ENCODE measurements around the gene FAM174C. TPM values are rescaled to one million over a fixed set of nuclear protein-coding genes. Genes with fewer than 3 reads are reported as not detected.

The FAM174C gene
- total RNA-seq, 1 experiment from 2014 or later, result 110 TPM

DNA sequence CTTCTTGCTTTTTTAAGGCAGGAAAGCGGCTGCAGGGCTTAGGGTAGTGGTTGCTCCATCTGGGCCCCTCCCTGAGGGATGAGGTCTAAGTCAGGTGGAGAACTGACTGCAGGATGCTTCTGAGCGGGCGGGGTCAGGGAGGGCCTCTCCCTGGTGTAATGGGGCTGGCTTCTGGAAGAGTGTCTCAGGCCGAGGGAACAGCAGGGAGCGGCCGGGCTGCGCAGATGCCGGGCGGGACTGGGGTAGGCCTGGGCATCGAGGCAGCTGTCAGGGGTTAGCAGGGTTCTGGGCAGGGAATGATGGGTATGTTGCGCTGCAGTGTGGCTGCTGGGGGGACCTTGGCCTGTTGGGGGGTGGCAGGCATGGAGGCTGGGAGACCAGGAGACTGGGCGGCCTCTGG lies 2.7 kb downstream of the FAM174C start:
- no peaks in the 10 kb centered on the region for H3F3A ChIP-seq (ENCODE audit: low read length, unreplicated experiment)
- DNase-seq (no peak), ATAC-seq (no peak)
- no peak overlapping the region for H3K27ac ChIP-seq (ENCODE audit: low read length)
- no peaks in the 10 kb centered on the region for H3K9me3 ChIP-seq (ENCODE audit: low read length)
- H3K4me1 ChIP-seq (ENCODE audit: insufficient read depth, low read length), result peaks cover 29% of the 10 kb centered on the region
- peaks cover 38% of the 10 kb centered on the region for H3K79me2 ChIP-seq (ENCODE audit: low read length)
- no peak overlapping the region for H3K9ac ChIP-seq (ENCODE audit: low read length)
- intact Hi-C loops (cut with micrococcal nuclease), result loop anchor here (10.0 kb wide), 1 partner anchor 77 kb away; a partner anchor contains a TSS
- peaks cover 6% of the 10 kb centered on the region; the same call in 1 of the 2 replicates for H3K36me3 ChIP-seq (ENCODE audit: low read depth, low read length)
- CTCF ChIA-PET, result interaction anchor here (0.5 kb wide), 1 partner anchor 116 kb away, joined by 4 read pairs; no protein-coding TSS in a partner anchor
- TF ChIP-seq, protein P1, sequence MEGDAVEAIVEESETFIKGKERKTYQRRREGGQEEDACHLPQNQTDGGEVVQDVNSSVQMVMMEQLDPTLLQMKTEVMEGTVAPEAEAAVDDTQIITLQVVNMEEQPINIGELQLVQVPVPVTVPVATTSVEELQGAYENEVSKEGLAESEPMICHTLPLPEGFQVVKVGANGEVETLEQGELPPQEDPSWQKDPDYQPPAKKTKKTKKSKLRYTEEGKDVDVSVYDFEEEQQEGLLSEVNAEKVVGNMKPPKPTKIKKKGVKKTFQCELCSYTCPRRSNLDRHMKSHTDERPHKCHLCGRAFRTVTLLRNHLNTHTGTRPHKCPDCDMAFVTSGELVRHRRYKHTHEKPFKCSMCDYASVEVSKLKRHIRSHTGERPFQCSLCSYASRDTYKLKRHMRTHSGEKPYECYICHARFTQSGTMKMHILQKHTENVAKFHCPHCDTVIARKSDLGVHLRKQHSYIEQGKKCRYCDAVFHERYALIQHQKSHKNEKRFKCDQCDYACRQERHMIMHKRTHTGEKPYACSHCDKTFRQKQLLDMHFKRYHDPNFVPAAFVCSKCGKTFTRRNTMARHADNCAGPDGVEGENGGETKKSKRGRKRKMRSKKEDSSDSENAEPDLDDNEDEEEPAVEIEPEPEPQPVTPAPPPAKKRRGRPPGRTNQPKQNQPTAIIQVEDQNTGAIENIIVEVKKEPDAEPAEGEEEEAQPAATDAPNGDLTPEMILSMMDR (conservative IDR thresholded peaks at IDR 0.05; ENCODE audit: low read depth, low read length), result no peak
- TF ChIP-seq EZH2phosphoT487 (IDR thresholded peaks at IDR 0.05; ENCODE audit: borderline replicate concordance, low read length) (no peak), EZH2 (IDR thresholded peaks at IDR 0.05; ENCODE audit: low read length, unreplicated experiment) (no peak)
- no peak overlapping the region for H2AFZ ChIP-seq (ENCODE audit: low read length)
- no peak overlapping the region for H3K4me2 ChIP-seq (ENCODE audit: low read length)
- no peaks in the 10 kb centered on the region for H4K20me1 ChIP-seq (ENCODE audit: low read length)
- BruUV-seq (replicated peaks), result no TSS peak
- POLR2A ChIA-PET (ENCODE audit: unreplicated experiment), result no interaction called here
- no peaks in the 10 kb centered on the region for H3K27me3 ChIP-seq (ENCODE audit: low read length)
- H3K4me3 ChIP-seq (ENCODE audit: low read length), result no peak overlapping the region
- H3K9me2 ChIP-seq (replicated peaks; ENCODE audit: low read length), result no peaks in the 10 kb centered on the region

DNA sequence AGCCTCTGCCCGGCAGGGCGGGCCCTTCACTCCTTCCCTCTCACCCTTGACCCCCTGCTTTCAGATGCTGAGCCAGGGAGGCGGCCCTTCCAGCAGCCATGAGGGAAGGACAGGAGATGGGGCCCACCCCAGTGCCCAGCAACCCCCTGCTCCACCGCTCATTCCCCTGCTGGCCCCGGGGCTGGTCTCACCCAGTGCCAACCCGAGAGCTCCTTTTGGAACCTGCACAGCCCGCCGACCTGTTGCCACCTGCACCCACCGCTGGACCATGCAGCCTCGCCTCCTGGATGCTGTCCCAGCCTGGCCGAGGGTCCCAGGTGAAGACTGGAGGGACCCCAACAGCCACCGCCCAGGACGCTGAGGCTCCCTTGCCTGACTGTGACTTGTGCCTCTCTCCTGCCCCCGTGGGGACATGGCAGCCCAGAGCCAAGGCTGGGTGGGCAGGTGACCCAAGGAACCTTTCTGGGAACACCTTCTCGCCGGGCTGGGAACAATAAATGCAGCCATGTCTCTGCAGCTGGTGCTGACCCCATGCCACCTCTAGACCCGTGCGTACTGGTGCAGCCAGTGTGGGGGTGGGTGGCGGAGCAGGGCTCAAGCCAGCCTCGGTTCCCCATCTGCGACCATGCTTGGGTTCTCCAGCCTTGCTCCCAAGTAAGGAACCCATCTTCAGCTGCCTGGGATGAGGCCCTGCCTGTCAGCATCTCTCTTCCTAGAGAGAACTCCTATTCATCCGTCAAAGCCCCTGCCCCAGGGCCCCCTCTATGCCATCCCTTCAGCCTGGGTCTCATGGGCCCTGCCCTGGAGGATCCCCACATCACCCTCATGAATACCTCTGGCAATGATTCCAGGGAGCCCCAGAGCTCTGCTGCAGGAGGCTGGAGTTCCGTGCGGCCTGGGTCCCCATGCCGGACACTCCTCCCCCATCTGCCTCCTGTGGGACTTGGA lies 3.7 kb downstream of the FAM174C start:
- H3K4me1 ChIP-seq (ENCODE audit: insufficient read depth, low read length), result peaks cover 22% of the 10 kb centered on the region
- no peaks in the 10 kb centered on the region for H4K20me1 ChIP-seq (ENCODE audit: low read length)
- H3K36me3 ChIP-seq (ENCODE audit: low read depth, low read length), result peaks cover 3% of the 10 kb centered on the region; the same call in 1 of the 2 replicates
- ChIA-PET CTCF (interaction anchor here (1.0 kb wide), 1 partner anchor 10 kb away, joined by 3 read pairs; no protein-coding TSS in a partner anchor), POLR2A (ENCODE audit: unreplicated experiment) (no interaction called here)
- no peaks in the 10 kb centered on the region for H3K9me2 ChIP-seq (replicated peaks; ENCODE audit: low read length)
- intact Hi-C loops (cut with micrococcal nuclease), result loop anchor here (1.0 to 10.0 kb wide), 2 partner anchors 76 to 93 kb away; a partner anchor contains a TSS
- peaks cover 29% of the 10 kb centered on the region for H3K79me2 ChIP-seq (ENCODE audit: low read length)
- H3K4me3 ChIP-seq (ENCODE audit: low read length), result no peak overlapping the region
- TF ChIP-seq EZH2phosphoT487 (IDR thresholded peaks at IDR 0.05; ENCODE audit: borderline replicate concordance, low read length) (no peak), EZH2 (IDR thresholded peaks at IDR 0.05; ENCODE audit: low read length, unreplicated experiment) (no peak)
- TF ChIP-seq, protein P1 (conservative IDR thresholded peaks at IDR 0.05; ENCODE audit: low read depth, low read length), result no peak
- no peaks in the 10 kb centered on the region for H3K9me3 ChIP-seq (ENCODE audit: low read length)
- H3K27me3 ChIP-seq (ENCODE audit: low read length), result no peaks in the 10 kb centered on the region
- H3K4me2 ChIP-seq (ENCODE audit: low read length), result no peak overlapping the region
- H3F3A ChIP-seq (ENCODE audit: low read length, unreplicated experiment), result no peaks in the 10 kb centered on the region
- no TSS peak for BruUV-seq (replicated peaks)
- no peak for DNase-seq
- H2AFZ ChIP-seq (ENCODE audit: low read length), result no peak overlapping the region
- H3K27ac ChIP-seq (ENCODE audit: low read length), result no peak overlapping the region
- ATAC-seq, result no peak
- H3K9ac ChIP-seq (ENCODE audit: low read length), result no peak overlapping the region
